ENCODE data around the gene MICOS13.

Gene MICOS13

GRCh38 chr19:5652261-5652660 lies 28.1 kb downstream of the MICOS13 start:
- DNase-seq (ENCODE audit: low read depth), result no peak
- no peak overlapping the region for H3K4me3 ChIP-seq (ENCODE audit: control insufficient read depth, low read depth, low read length)

GRCh38 chr19:5651361-5651760 lies 29.0 kb downstream of the MICOS13 start:
- TF ChIP-seq CTCF (conservative IDR thresholded peaks at IDR 0.05; ENCODE audit: control insufficient read depth, insufficient read depth, low read depth, low read length), result no peak
- H3K4me3 ChIP-seq (ENCODE audit: control insufficient read depth, low read depth, low read length), result no peak overlapping the region
- no peak for DNase-seq (ENCODE audit: low read depth)

More at GRCh38 chr19:5652261-5652660, 28.1 kb downstream of the MICOS13 start:
- no peak for TF ChIP-seq CTCF (conservative IDR thresholded peaks at IDR 0.05; ENCODE audit: control insufficient read depth, insufficient read depth, low read depth, low read length)

- no peak overlapping the region for H3K4me3 ChIP-seq (ENCODE audit: control insufficient read depth, low read depth, low read length)
- no peak for TF ChIP-seq CTCF (conservative IDR thresholded peaks at IDR 0.05; ENCODE audit: control insufficient read depth, insufficient read depth, low read depth, low read length)
- DNase-seq (ENCODE audit: low read depth), result no peak
Observed at GRCh38 chr19:5648464-5648863, 31.9 kb downstream of the MICOS13 start.

- TF ChIP-seq CTCF (conservative IDR thresholded peaks at IDR 0.05; ENCODE audit: control insufficient read depth, insufficient read depth, low read depth, low read length), result no peak
- H3K4me3 ChIP-seq (ENCODE audit: control insufficient read depth, low read depth, low read length), result no peak overlapping the region
- no peak for DNase-seq (ENCODE audit: low read depth)
Observed at GRCh38 chr19:5646703-5647102, 33.6 kb downstream of the MICOS13 start.

- TF ChIP-seq CTCF (conservative IDR thresholded peaks at IDR 0.05; ENCODE audit: control insufficient read depth, insufficient read depth, low read depth, low read length), result no peak
- H3K4me3 ChIP-seq (ENCODE audit: control insufficient read depth, low read depth, low read length), result no peak overlapping the region
- DNase-seq (ENCODE audit: low read depth), result no peak
Observed at GRCh38 chr19:5645409-5645808, 34.9 kb downstream of the MICOS13 start.

- peak; percentile 36 for DNase-seq (ENCODE audit: low read depth)
- no peak for TF ChIP-seq CTCF (conservative IDR thresholded peaks at IDR 0.05; ENCODE audit: control insufficient read depth, insufficient read depth, low read depth, low read length)
- H3K4me3 ChIP-seq (ENCODE audit: control insufficient read depth, low read depth, low read length), result no peak overlapping the region
Observed at GRCh38 chr19:5644037-5644436, 36.3 kb downstream of the MICOS13 start.

GRCh38 chr19:5643060-5643459 lies 37.3 kb downstream of the MICOS13 start:
- DNase-seq (ENCODE audit: low read depth), result no peak
- H3K4me3 ChIP-seq (ENCODE audit: control insufficient read depth, low read depth, low read length), result no peak overlapping the region
- TF ChIP-seq CTCF (conservative IDR thresholded peaks at IDR 0.05; ENCODE audit: control insufficient read depth, insufficient read depth, low read depth, low read length), result no peak

Data from fibroblast of mammary gland (primary cell).